Epithelial cell of esophagus (primary cell): ENCODE data around the gene RORC.
A peak's percentile ranks its signal among the peaks of the same experiment; 100 is the strongest.

Experiments
- DNase-seq: peaks from one replicate; pipeline ENCODE4 v3.0.0; 2010; ENCODE audit warnings: low read depth
- H3K4me3 ChIP-seq: 2 replicates; pipeline ENCODE4 v1.5.1; 2011; ENCODE audit warnings: mild to moderate bottlenecking, low read length, control low read depth
- CTCF ChIP-seq: IDR thresholded peaks from 2 replicates; pipeline ENCODE4 v1.5.1; 2011; ENCODE audit warnings: low read depth, mild to moderate bottlenecking, low read length, control low read depth, inconsistent platforms; ENCODE audit not compliant: insufficient read depth; ENCODE audit errors: missing control alignments

The RORC gene

GRCh38 chr1:151819976-151820623 lies 11.5 kb downstream of the RORC start:
- no peak overlapping the region for H3K4me3 ChIP-seq
- no peak for TF ChIP-seq CTCF
- DNase-seq, result peak; percentile 73

DNA sequence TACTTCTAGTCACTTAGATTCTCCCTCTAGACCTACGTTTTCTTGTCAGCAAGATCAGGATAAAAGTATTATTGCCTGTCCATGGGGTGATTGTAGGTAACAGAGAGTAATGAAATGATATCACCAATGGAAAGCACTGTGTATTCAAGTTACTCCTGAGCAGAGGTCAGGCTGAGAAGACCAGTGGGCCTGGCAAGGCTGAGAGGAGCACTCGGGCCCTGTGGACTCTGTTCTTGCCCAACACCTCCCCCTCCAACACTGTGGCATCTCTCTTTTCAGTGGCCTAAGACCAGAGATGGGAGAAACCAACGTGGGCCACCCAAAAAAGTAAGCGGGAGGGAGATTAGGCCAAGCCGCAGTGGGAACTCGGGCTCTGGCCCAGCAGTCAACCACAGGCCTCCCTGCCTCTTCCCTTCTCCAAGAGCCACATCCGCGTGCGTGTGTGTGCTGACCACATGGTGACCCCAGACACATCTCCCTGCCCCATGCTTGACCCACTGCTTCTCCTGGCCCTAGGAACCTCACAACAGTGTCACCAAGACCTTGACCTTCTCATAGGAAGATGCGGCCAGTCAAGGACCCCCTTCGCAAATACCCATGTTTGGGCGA lies 12.3 kb downstream of the RORC start:
- no peak overlapping the region for H3K4me3 ChIP-seq
- no peak for DNase-seq

DNA sequence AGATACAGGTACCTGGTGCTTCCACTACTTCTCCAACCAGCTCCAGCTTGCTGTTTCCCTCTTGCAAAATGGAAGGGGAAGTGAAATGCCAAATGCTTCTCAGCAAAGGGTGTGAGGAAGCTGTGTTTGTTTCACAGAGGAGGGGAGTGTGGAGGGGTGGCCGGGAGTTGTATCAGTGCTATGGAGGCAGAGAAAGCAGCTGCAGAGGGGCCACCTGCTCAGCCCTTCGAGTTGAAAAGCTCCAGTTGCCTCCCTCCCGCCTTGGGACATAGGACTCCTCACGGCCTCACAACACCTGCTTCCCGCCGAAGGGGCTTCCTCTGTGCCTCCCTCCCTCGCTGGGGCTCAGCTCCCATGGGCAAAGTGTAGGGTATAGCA lies 14.3 kb downstream of the RORC start:
- no peak overlapping the region for H3K4me3 ChIP-seq
- TF ChIP-seq CTCF, result no peak
- DNase-seq, result no peak

More for the DNA sequence above, 12.3 kb downstream of the RORC start:
- no peak for TF ChIP-seq CTCF

DNA sequence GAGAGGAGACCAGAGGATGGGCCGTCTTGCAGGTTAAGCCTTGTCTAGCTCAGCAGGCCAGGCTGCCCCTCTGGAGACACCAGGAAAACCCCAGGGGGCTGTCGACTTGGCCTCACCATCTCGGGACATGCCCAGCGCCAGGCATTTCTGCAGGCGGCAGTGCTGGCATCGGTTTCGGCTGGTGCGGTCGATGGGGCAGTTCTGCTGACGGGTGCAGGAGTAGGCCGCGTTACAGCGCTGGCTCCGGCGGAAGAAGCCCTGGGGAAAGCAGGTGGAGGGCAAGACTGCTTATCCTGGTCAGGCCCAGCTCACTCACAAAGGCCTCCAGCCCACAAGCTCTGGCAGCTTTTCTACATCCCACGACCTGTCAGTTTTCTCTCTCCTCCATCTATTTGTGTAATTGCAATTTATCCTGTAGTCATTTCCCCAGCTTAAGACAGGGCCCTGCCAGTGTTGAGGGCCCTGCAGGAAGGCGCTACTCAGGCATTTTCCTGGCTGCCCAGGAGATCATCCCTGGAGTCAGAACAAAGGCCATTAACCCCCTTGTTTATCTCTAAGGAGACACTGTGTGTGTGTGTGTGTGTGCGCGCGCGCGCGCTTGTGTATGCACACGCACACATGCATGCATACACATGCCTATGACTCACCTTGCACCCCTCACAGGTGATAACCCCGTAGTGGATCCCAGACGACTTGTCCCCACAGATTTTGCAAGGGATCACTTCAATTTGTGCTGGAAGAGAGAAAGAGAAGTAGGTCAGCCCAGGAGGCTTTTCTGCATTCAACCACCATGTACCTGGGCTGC lies 14.9 kb downstream of the RORC start:
- TF ChIP-seq CTCF, result no peak
- H3K4me3 ChIP-seq, result no peak overlapping the region
- peak; percentile 44 for DNase-seq

DNA sequence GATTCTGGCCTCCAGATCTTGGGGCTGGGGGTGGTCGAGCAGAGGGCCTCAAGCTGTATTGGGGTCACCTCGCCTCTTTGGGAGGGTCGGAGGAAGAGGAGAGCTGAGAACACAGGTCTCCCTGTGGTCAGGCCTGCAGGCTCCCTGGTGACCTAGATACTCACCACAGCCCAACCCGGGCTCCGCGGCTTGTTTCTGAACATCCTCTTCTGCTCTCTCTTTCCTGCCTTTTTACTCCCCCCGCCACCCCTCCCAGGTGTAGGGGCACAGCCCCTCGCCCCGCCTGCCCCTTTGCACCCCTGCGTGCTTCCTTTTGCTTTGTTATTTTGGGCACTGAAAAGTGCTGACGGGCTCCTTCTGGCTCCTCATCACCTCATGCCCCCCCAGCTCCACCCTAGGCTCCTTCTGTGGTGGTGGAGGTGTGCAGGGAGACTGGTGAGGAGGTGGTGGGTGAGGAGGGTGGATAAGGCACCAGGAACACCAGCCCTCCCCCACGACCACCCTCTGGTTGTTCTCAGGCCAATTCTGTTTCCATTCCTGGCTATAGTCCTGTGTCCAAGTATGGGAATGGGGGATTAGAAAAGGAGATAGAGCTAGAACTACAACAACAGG lies 15.8 kb downstream of the RORC start:
- H3K4me3 ChIP-seq, result no peak overlapping the region
- TF ChIP-seq CTCF, result no peak
- no peak for DNase-seq

- no peak overlapping the region for H3K4me3 ChIP-seq
- DNase-seq, result no peak
- no peak for TF ChIP-seq CTCF
Measured at GRCh38 chr1:151814971-151815545, 16.5 kb downstream of the RORC start.
